OCI-M2 (cell line): ENCODE measurements around the gene CENPN.
A peak's percentile ranks its signal among the peaks of the same experiment; 100 is the strongest.

Experiments
- DNase-seq: peaks from one replicate; lab custom pipeline; 2025; ENCODE audit not compliant: unreplicated experiment; lab: John Stamatoyannopoulos, UW

Gene CENPN

DNA sequence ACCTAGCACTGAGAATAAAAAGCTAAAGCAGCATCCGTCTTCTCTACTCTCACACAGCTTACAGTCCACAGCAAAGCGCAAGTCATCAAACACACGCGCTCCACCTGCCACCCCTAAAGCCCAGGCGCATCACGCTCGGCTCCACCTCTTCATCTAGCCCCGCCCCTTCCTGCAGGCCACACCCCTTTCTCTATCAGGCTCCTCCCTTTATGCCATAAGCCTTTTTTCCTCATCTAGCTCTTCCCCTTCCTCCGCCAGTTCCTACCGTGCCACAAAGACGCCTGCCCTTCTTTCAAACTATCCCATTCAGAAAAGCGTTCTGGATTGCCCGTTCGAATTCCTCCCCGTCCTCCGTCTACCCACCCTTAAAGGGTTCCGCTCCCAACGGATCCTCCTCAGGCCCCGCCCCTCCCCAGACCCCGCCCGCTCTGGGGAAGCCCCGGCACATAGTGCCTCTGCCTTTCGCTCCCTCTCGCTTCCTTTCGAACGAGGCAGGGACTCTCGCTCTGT is 69.6 kb downstream of the CENPN start:
- DNase-seq = peak; percentile 91

DNA sequence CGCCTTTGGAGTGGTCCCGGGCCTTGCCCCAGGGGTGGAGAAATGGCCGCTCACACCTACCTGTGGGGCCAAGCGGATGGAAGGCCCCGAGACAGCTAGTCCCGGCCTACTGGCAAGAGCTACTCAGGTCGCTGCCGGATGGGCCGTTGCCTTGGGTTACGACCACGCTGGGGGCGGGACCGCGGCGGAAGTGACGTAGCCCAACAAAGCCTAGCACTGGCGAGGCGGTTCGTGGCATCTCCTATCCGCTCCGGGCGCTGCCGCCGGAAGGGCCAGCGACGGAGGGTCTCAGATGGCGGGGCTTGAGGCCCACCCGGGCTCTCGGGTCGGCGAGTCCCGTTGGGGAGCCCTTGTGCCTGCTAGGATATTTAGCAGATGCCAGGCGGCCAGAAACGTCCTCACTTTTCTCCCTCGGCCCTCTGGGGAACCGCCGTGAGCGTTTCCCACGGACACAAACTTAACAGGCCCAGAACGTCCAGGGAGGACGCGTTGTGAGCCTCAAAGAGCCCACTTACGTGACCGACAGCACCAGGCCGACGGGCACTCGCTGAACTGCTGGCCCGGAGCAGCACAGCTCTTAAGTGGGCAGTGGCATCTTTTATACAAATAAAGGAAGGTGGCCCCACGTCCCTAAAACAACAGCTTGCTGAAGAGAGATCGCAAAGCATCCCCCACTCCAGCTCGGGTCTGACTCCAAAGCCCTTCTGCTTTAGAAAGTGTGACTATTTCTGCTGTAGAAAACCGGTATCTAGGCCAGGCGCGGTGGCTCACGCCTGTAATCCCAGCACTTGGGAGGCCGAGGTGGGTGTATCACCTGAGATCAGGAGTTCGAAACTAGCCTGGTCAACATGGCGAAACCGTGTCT is 70.3 kb downstream of the CENPN start, which contains the start of gene C16orf46:
C16orf46 (minus strand) TSS at position 163 of the 865 bp plus-strand sequence. CDS start 13,283 bp downstream, outside the sequence.
- DNase-seq = peak; percentile 84

DNA sequence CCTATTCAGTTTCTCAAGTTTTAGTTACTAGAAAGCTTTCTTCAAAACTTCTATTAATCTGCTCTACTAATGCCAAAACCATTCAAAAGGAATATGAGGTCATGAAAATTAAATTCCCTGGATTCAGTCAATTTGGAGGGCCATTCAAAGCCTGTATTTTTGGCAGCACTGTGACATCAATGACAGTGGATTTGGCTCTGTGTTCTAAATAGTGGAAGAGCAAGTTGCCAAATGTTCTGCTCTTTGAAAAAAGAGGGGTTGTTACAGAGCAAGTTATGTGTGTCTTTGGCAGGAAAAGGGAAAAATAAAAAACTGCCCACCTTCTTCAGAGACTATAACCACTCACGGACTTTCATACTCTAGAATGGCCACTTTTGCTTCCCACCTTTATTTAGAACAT is 73.2 kb downstream of the CENPN start:
- no peak for DNase-seq

- no peak for DNase-seq
Measured at GRCh38 chr16:81081014-81081413, 74.0 kb downstream of the CENPN start.
